CD4-positive, alpha-beta T cell treated with Interleukin-1 beta for 1 hour (primary cell): ENCODE measurements around the gene RAD51B.

Source experiments
- DNase-seq, 2 donors: peaks; one replicate each; pipeline ENCODE4 v3.0.0-alpha.2; 2020 to 2022

RAD51B gene

DNA sequence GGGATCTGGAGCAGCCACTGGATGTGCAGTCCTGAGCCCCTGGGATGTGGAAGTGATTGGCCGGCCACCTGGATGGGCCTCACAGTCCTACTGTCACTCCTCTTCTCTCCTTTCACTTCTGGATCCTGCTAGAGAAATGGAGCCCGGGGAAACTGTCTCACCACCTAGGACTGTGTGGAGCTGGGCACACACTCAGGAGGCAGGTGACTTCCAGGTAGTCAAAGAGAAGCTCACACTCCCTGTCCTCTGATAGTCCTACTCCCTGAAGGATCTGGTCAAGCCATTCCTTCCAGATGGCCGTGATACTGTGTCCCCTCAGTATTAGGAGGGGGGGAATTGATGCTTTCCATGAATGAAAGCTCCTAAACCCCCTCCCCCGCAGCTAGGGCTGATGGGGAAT, 772.2 kb downstream of the RAD51B start:
- no peak for DNase-seq

DNA sequence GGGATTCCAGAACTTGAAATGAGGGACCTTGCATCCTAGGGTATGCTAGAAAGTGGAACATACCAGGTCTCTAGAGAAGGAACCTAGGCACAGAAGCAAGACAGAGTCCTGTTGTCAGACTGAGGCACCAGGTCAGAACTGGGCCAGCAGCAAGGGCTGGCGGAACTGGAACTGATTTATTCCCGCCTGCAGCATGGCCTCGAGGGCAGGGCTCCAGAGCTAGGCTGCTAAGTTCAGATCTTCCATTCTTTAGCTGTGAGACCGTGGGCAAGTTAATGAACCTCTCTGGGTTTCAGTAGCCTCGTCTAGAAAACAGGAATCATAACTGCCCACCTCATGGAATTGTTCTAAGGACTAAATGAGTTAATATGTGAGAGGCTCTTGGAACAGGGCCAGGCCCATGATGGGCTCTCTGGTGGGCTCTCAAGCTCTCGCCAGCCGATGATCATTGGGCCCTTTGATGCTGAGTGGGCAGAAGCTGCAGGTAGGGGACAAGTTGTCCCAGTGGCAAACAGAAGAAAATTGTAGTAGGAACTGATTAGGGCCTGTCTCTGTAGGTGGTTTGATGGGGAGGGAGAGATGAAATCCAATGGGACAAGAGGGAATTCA, 773.5 kb downstream of the RAD51B start:
- no peak for DNase-seq

DNA sequence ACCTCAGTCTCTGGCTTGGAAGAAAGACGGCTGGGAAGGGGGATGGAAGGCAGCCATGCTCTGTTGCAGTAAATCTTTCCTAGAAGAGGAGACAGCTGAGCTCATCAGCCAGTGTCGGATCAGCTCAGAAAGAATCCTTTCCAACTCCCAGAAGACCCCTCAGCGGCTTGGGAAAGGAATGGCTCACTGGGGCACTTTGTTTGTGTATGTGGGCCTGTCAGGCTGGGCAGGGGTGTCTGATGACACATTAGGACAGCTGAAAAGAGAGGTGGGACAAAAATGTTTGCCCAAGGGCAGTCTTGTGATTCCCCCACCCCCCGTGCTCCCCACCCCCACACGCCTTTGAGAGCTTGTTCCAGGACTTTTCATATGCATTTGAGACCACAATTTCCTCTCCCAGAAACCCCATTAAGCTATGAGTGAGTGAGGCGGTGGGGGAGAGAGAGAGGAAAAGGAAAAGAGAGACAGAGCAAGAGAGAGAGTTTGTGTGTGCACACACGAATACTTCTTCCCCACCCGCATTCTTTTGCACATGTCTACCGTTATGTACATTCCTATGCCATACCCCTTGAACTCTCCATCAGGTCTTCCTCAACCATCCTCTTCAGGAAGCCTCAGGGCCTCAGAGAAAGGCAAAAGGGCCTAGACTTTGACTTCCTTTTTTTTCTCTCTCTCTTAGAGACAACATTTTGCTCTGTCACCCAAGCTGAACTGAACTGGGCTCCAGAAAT, 774.4 kb downstream of the RAD51B start:
- DNase-seq = no peak

DNA sequence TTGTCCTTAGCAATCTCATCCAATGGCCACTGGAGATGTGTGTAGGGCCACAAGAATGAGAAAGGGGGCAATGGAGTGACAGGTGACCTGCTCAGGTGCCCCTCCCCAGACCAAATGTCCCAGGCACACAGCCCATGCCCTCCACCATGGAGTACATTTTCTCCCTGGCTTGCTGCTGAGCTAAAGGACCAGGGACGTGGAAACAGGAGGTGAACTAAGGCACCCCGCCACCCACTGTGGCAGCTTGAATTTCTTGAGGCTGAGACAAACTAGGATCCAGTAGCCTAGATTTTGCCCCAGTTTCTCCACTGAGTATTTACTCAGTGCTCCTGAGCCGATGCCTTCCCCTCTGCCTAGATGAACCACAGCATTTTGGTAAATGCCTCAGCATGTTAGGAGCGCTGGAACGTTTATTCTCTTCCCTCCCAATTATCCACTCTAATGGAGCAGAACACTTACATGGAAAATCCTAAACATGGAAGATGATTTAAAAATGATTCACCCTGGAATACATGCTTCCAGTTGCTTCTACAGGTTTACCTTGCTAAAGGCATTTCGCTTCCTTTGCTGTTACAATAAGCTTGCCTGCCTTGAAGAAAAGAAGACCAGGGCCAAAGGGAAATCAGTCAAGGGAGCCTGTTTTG, 775.3 kb downstream of the RAD51B start:
- DNase-seq = no peak

DNA sequence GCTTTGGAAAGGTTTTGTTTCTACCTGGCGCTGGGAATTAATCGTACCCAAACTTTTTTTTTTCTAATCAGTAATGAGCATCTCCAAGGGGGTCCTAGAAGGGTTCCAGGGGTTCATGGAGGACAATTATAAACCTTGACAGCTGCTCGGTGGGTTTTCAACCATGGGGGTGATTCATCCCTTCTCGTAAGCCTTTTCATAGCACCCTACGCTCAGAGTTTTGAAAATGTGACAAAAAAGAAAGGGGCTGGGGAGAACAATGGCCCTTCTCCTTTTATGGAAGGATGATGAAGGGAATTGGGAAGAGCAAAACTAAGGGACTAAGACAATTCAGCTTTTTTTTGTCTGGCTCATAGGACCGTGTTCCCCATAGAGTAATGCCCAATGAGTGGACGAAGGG, 776.6 kb downstream of the RAD51B start:
- no peak for DNase-seq

DNA sequence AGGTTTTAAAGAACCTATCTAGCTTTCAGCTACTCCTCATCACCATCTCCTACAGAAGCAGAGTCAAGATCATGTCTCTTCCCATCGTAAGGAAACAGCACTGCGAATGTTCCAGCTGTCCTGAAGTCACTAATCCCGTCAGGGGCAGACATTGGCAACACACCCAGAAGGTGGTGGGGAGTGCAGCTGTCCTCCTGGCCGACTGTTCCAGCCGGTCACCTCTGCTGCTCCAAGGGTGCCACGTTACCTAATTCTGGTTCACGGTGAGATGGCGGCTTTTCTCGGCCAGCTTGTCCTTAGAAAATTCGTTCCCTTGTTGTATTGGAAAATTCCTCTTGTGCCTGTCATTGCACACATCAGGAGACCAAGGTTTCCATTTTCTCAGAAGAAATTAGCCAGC, 777.1 kb downstream of the RAD51B start:
- DNase-seq = no peak

DNA sequence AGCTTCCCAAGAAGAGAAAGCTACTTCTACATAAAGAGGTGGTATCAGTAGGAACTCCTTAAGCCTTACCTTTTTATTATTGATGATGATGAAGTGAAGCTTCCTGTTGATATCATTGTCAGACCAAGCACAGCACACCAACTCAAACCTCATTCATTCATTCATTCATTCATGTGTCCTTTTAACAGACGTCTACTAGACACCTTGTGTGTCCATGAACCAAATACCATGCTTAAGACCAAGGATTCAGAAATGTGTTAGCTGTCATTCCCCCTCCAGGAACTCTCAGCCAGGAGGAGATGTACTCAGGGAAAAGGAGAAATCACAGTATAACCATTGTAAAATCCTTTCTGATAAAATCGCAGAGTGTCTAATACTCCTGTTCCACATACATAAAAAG, 778.5 kb downstream of the RAD51B start:
- DNase-seq = no peak

DNA sequence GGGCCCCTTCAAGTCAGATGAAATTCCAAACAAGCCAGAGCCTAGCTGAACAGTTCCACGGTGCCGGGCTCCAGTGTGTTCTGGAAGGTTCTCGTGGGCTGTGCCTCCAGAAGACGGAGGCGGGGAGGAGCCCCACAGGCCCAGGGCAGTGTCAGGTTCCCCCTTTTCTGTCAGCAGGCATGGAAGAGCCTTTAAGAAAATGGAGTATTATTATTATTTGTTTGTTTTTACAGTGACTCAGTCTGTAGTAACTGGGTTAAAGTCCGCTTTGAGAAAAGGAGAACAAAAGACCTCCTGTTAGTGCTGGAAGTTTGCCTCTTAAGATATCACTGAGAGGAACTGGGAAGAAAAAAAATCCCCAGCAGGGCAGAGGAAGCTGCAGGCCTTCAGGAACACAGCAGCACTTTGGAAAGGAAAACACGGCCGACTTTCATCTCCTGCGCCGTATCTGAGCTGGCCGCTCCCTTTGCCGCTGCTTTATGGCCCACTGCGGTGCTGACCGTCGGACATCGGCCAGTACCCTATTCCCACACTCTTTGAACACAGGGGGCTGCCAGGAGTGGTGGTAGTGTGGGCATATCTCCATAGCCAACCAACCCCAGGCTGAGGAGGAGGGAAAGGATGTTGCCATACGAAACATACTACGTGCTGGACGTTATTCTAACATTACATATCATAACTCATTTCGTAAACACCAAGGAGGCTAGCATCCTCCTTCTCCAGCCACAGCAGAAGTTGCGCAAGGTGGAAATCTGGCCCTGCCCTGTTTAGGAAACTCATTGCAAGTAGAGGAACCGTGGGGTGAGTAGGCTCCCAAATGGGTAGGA, 779.3 kb downstream of the RAD51B start:
- DNase-seq = peak in 1 of 2 donors; percentile 67

DNA sequence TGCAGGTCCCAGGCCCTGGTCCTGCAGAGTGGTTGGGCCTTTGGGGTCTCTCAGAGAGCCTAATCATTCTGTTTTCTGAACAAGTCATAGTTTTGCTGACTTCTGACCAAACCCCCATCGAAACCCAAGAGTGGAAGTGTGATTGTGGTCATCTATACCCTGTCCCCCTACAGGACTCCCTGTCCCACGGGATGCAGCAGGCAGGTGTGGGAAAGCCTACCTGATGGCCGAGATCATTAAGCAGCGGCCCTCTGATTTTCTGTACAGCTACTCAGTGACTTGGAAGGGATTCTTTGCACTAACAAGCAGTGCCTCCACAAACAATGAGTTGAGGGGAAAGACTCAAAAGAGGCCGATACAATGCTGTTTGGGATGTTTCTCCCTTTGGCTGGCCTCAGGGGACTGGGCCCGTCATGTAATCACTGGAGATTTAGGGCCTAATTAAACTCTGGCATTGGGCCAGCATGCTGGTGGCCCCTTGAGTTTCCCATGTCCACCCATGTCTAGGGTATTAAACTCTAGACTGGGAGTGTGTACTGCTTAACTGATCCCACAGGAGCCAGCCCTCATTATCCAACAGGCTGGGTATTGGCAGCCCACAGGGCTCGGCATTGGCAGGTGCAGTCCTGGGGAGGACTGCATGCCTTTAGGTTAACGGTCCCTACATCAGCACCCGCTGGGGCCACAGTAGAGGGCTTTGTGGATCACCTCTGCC, 780.5 kb downstream of the RAD51B start:
- no peak for DNase-seq

DNA sequence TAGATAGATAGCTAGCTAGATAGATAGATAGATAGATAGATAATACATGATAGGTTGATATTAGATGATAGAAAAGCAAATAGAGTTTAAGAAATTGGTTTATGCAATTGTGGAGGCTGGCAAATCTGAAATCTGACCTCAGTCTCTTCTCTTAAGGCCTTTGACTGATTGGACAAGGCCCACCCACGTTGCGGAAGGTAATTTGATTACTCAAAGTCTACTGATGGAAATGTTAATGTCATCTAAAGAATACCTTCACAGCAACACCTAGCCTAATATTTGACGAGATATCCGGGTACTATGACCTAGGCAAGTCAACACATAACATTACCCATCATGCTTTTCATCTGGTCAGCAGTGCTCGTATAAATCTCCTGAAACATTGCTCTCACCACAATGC, 782.9 kb downstream of the RAD51B start:
- no peak for DNase-seq

DNA sequence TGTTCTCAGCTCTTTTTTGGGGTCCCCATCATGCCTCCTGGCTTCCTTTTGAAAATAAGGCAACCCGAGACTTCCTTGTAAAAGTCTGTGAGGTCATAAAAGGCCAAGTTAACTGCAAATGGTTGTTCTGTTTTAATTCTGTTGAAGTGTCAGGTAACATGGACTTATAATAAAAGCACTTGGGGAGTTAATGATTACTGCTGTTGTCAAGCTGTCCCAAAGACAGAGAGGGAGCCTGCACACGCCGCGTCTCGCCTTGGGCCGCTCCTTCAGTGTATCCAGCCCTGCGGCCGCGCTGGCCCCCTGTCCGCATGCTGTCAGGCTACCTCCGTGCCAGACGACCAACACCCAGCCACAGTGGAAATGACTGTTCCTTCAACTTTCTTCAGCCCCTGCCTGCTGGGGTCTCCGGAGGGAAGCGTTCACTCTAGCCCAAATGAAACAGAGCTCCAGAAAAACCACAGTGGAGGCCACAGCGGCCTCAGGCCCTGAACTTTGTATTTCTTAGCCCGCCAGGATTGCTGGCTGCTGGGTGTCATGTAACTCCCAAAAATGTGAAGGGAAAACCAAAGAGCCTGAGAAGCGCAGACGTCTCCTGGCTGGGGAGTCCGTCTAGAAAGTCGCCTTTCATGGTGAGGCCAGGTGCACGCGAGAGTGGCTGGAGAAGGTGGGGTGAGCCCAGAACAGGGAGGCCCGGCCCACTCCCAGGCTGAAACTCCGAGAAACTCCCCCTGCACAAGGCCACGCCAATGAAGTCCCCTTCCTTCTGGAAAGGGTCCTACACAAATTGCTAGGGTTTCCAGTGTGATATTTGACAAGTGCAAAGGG, 784.2 kb downstream of the RAD51B start:
- no peak for DNase-seq

DNA sequence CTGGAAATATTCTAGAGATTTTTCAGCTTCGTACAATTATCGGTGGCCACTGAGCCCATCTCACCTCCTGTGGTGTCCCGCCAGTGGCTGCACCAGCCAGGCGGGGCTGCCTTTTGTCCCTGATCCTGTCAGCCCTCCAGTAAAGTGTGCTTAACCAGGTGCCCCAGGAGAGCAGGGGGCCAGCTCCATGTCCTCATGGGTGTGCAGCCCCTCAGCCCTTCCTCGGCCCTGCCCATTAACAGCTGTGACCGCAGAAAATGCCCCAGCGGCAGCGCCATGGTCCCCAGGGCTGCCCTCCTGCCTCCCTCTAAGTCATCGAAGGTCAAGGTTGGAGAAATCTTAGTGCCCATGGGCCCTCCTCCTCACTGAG, 784.8 kb downstream of the RAD51B start:
- no peak for DNase-seq

DNA sequence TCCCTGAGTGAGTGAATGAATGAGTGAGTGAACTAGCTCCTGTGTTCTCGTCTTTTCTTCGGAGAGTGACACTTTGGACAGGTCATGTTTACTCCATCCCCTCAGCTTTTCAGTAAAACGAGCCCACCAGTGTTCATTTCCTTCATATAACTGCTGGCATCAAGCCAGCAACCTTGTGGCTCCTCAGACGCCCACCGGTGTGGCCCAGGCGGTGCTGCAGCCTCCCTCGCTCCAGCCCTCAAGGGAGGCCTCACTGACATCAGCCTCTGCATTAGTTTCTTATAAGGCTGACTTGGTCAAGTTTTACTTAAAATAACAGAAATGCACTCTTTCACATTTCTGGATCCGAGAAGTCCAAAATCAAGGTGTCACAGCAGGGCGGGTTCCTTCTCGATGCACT, 785.2 kb downstream of the RAD51B start:
- DNase-seq = no peak

DNA sequence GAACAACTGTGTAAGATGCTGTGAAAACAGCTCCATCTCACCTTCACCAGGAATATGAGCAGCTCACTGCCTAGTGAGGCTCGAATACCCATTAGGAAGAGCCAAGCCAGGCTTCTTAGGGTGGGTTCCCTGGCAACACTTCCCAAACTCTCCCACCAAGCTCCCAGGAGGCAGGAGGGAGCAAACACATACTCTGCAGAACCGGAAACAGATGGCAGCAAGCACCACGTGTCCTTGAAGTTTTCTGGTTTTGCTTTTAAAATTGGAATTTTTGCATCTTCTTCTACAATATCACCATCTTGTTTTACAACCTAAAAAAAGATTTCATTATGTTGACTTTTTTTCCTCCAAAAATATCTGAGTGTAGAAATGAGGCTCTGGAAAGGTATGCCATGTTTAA, 786.6 kb downstream of the RAD51B start:
- DNase-seq = no peak

DNA sequence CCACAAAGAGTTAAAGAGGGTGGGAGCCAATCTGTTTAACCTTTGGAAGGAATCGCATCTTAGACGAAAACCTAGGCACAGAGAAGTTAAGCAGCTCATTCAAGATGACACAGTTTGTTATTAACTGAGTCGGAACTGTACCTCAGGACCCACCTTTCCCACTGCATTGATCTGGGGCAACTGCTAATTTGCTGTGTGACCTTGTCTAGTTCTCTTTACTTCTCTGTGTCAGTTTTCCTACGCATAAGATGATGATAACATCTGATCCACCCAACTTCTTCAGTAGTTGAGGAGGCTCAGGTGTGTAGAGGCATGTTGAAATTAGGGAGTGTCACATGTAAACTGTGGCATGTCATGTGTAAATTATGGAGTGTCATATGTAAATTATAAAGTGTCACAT, 787.1 kb downstream of the RAD51B start:
- no peak for DNase-seq

DNA sequence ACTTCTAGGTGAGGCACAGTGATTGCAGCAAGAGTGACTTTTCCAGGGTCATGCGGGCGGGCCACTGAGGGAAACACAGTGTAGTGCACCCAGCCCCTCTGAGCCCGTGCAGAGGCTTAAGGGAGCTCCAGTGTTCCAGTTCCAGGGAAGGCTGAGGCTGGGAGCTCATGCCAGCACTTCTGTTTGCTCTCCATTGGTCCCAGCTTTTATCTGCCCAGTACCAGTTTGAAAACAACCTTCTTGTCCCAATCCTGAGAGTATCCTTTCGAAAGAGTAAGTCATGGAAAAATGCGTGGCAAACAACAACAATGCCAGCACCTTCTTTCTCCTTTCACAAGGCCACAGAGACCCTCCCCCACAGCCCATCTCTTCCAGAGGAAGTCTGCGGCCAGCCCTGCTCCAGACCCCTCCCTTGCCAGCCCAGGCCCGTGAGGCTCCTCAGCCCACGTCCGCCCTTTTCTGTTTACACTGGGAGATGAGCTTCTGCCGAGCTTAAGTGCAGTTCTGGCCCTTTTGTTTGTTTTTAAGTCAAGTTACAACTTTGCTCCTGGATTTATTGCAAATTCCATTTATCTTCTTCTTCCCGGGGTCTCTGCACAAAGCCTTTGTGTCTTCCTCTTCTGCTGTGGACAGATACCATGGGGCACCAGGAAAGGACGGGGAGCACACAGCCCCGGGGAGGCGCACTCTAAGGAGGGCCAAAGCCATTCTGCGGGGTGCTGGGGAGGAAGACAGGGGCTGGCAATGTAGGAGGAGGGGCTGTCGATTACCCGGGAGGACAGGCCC, 787.7 kb downstream of the RAD51B start:
- DNase-seq = no peak

DNA sequence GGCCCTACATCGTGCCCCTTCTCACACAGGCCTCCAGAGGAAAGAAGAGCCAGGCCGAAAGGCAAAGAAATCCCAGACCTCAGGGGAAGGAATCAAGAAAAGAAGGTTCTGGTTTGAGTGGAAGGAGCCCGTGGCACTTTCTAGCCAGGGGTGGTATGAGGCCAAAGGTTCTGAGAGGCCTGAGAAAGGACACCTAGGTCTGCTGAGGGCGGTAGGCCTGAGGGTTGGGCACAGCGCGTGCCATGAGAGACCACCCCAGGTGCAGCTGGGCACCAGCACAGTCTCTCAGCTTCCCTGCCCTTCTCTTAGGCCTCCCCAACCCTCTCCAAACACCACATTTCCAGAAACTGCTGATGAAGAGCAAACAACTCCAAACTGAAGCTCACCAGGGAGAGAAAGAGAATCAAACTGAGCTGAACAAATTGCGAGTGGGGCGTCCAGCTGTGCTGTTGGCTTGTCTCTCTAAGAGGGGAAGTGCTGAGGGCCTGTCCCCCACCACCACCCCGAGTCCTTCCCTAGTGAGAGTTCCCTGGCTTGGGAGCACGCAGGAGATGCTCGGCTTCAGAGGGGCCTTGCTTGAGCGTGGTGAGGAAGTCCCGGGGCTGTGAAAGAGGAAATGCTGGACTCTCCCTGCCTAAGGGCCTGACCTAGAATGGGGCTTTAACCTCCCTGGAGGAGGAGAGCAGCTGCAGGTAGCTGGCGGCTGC, 788.4 kb downstream of the RAD51B start:
- peak in 1 of 2 donors; percentile 46 for DNase-seq

DNA sequence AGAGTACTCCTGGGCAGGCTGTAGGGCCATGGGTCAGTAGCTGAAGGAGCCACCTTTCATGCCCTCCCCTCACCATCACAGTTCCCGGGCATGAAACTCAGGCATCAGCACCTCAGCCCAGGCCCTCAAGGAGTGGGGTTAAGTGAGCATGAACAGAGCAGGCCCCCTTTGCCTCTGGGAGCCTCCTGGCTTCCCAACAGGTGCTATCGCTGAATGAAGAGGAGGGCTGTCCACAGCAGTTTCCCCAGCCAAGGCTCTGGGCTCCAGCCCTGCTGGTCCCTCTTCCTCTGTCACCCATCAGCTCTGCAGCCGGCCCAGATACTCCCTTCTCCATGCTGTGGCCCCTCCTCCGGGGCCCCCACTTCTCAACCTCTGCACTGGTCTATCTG, 789.0 kb downstream of the RAD51B start:
- no peak for DNase-seq

DNA sequence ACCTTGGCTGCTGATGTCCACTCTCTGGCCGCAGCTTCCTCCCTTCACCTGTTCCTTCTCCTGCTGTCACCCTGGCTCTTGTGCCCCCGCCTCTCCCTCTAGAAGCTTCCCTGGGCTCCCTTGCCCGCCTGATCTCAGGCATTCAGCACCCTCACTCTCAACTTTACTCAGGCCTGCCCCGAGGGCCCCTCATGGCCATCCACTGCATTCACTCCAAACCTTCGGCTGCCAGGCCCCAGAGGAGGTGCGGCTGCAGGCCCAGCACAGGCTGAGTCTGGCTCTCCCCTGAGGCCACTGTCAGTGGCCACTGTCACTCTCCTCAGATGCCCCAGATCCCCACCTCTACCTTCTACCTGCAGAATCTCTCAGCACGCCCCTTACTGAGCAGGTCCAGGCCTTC, 789.4 kb downstream of the RAD51B start:
- DNase-seq = no peak

DNA sequence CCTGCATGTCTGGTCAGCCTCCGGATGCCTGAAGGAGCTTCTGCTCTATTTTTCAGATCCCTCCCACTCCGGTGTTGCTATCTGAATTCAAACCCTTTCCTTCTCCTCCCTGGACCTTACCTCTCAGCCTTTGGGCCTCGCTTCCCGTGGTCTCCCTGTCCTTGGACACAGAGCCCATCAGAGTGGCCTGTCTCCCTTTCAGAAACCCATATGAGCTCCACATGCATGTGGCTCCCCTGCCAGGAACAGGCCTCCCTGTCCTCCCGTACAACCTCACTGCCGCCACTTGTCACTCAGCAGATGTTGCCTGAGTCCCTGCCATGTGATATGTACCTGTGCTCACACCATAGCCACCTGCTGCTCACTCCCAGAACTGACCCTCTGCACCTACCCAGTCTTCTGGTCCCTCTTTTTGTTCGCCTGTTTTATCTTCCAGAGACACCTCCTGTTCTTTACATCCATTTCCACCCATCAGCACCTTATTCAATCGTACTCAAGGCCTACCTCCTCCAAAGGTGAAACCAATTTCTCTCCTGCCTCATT, 790.7 kb downstream of the RAD51B start:
- no peak for DNase-seq
